HG02973 (cell line): ENCODE measurements around the gene C1orf198.

ENCODE experiments used
- ATAC-seq: cut with Tn5 transposase; IDR thresholded peaks from one replicate; pipeline ENCODE4 v1.9.1; 2021; ENCODE audit warnings: moderate library complexity; ENCODE audit not compliant: unreplicated experiment

Gene C1orf198

GRCh38 chr1:230814949-230815692, 53.2 kb downstream of the C1orf198 start:
- ATAC-seq = no peak

DNA sequence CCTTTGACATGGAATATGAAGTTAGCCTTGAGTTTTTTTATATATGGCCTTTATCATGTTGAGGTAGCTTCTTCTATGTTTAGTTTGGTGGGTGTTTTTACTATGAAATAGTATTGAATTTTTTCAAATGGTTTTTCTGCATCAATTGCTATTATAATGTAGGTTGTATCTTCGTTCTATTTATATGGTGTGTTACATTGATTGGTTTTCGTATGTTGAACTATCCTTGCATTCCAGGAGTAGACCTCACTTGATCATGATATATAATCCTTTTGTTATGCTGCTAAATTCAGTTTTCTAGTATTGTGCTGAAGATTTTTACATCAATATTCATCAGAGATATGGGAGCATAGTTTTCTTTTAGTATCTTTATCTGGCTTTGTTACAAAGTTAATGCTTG, 55.8 kb downstream of the C1orf198 start:
- no peak for ATAC-seq

DNA sequence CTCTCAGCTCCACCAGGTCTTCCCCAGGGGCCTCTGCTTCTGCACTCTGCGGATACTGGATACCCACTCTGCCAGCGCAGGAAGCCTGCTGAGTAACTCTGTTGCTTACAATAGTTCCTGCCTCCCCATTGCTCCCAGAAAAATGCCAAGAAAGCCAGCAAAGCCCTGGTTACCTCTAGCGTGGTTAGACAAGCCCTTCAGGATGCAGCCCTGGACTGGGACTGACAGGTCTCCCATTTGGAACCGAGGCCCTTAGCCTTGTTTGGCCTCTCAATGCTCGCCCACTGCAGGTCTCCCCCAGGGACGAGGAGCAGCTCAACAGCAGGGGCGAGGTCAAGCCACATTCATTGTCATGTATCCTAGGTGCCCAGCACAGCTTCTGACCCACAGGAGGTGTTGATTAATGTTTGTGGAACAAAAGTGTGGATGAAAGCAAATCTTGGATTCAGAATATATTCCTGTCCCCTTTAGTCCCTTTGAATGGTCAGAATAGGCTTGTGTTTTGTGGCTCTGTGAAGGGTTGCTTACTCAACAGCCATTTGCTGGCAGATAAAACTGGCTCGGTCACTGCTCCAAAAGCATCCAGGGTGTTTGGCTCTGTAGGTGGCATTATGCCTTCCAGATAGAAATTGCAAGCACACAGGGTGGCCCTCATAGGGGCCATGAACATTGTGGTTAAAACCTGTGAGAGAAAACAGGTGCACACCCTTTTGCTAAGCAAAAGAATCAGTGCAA, 58.9 kb downstream of the C1orf198 start:
- ATAC-seq = no peak

GRCh38 chr1:230808281-230808872, 59.9 kb downstream of the C1orf198 start:
- ATAC-seq = no peak

- ATAC-seq = no peak
Measured at GRCh38 chr1:230807561-230808280, 60.6 kb downstream of the C1orf198 start.

DNA sequence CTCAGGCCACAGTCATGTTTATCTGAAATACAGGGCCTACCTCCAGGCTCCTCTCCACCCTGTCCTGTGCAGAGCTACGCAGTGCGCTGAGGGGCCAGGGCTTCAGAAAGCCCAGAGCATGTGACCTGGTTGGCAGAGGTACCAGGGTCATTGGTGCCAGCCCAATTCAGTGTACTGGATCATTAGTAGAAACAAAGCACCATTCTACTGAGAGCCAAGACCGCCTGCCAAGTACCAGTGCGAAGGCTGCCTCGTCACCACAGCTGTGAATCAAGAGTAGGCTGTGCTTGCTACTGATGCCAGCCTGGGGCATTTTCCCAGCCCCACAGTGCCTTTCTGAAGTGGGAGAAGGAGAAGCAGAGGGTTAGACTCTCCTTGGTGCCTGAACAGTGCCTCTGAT, 61.3 kb downstream of the C1orf198 start:
- ATAC-seq = no peak

- no peak for ATAC-seq
Measured at GRCh38 chr1:230806552-230806951, 61.8 kb downstream of the C1orf198 start.

DNA sequence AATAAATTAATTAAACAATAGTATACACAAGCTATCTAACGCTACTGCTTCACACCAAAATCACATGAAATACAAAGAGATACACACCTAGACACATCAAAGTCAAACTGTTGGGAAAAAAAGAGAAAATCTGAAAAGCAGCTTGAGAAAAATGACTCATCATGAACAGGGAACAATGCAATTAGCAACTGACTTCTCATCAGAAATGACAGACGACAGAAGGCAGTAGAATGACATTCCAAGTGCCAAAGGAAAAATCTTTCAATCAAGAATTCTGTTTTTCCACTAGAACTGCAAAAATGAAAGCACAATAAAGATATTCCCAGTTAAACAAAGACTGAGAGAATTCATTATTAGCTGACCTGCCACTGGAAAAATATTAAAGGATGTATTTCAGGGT, 63.9 kb downstream of the C1orf198 start:
- no peak for ATAC-seq

GRCh38 chr1:230800891-230801840, 67.2 kb downstream of the C1orf198 start:
- no peak for ATAC-seq

DNA sequence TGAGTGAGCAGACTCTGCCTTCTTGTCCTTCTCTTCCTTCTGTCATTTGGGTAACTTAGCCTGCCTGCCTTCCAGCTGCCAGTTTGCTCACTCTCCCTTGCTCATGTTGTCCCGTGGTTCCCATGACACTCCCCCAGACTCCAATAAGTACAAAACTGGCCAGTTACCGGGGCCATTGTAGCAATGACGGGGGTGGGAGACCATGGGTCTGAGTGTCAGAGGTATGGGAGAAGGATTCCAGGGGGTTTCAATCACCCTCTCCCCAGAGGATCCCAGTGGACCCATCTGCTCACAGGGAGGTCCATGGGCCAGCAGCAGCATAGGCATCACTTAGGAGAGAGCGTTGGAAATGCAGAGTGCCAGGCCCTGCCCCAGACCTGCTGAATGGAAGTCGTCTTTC, 69.8 kb downstream of the C1orf198 start:
- ATAC-seq = no peak

GRCh38 chr1:230797942-230798365, 70.4 kb downstream of the C1orf198 start:
- no peak for ATAC-seq

DNA sequence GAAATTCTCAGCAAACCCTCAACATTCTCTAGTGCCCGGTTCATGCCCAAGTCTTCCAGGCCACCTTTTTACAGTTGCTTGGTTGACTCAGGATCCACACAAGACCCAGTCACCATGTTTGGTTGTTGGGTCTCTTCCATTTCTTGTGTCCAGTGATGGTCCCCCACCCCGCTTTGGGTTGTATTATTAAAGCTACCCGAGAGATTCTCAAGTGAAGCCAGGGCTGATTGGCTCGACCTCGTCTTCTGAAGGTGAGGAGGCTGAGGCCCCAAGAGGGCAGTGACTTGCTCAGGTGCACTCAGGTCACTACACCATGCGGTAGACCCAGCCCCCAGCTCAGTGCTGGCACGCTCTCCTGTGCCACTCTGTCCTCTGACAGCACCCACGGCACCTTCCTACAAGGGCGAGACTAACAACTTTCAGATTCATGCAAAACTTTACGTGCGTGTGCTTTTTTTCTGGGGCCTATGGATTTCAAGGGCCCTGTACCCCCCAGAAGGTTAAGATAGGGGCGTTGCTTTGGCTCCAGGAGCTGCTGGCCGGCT, 70.9 kb downstream of the C1orf198 start:
- no peak for ATAC-seq

GRCh38 chr1:230796626-230797025, 71.7 kb downstream of the C1orf198 start:
- no peak for ATAC-seq

DNA sequence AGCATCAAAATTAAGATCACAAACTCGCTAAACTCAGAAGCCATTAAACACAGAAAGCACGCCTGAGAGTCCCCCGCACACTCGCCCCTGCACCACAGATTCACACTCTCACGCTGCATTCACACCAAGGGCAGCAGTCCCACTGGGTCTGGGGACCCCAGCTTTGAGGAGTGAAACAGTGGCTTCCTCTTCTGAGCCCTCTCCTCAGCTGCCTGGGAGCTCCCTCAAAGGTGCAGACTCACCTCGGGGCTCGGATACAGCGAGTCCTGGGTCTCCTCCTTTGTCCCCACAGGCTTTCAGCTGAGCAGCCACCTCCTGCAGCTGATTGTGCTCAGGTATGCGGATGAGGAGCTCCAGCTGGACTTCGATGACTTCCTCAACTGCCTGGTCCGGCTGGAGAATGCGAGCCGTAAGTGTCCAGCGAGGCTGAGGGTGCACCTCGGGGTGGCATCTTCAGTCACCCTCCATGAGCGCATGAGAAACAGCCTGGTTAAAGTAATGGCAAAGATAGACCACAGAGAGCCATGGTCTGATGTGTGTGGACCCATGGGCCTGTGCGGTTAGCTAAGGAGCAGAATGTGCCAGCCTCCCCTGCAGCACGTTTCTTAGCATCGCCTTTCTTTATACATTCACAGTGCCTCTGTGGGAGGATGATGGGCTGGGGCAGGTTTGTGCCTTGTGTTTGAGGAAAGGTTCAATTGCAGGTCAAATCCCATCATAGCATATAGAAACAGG, 73.3 kb downstream of the C1orf198 start:
- ATAC-seq = no peak

DNA sequence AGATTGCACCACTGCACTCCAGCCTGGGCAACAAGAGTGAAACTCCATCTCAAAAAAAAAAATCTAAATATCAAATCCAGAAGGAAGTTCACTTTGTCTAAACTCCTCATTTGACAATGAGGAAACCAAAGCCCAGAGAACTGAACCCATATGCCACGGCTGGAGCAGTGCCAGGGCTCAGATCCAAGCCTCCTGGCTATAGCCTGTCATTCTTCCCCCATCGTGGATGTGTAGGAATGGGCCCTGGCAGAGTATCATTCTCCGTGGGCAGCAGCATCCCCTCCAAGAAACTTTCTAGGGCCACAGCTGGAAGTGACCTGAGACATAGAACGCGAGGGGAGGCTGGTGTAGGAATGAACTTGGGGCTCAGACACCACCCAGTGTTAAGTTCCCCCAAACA, 73.9 kb downstream of the C1orf198 start:
- ATAC-seq = no peak

- ATAC-seq = no peak
Measured at GRCh38 chr1:230793463-230793745, 74.9 kb downstream of the C1orf198 start.

- ATAC-seq = no peak
Measured at GRCh38 chr1:230792691-230793462, 75.4 kb downstream of the C1orf198 start.

GRCh38 chr1:230791986-230792564, 76.2 kb downstream of the C1orf198 start:
- ATAC-seq = no peak
